Activated T-helper 1 cell treated with anti-CD3 and anti-CD28 coated beads, Interleukin-2, amount 50 U/mL, for 16 hours (primary cell): Measurements from ENCODE around the gene GPX3.

ENCODE experiments used
- DNase-seq, 2 donors: peaks; one replicate each; pipeline ENCODE4 v3.0.0-alpha.2; 2020; ENCODE audit warnings: low read depth in 1 of 2, low spot score in 1 of 2

Gene GPX3

GRCh38 chr5:151056379-151057325, 36.3 kb downstream of the GPX3 start:
- DNase-seq = no peak

GRCh38 chr5:151058301-151058700, 37.9 kb downstream of the GPX3 start:
- no peak for DNase-seq

- DNase-seq = no peak
Measured at GRCh38 chr5:151058891-151059489, 38.6 kb downstream of the GPX3 start.

GRCh38 chr5:151060742-151061141, 40.4 kb downstream of the GPX3 start:
- DNase-seq = no peak

- DNase-seq = no peak
Measured at GRCh38 chr5:151062405-151063141, 42.2 kb downstream of the GPX3 start.

GRCh38 chr5:151063142-151063989, 43.0 kb downstream of the GPX3 start:
- no peak for DNase-seq

- no peak for DNase-seq
Measured at GRCh38 chr5:151064916-151065499, 44.6 kb downstream of the GPX3 start.

- DNase-seq = no peak
Measured at GRCh38 chr5:151065609-151066008, 45.2 kb downstream of the GPX3 start.

GRCh38 chr5:151066920-151067319, 46.5 kb downstream of the GPX3 start:
- no peak for DNase-seq

- no peak for DNase-seq
Measured at GRCh38 chr5:151067632-151068432, 47.4 kb downstream of the GPX3 start.

- DNase-seq = no peak
Measured at GRCh38 chr5:151068433-151069197, 48.2 kb downstream of the GPX3 start.

- no peak for DNase-seq
Measured at GRCh38 chr5:151070449-151070848, 50.1 kb downstream of the GPX3 start.

GRCh38 chr5:151071021-151071420, 50.6 kb downstream of the GPX3 start:
- DNase-seq = no peak

- DNase-seq = no peak
Measured at GRCh38 chr5:151071848-151072629, 51.6 kb downstream of the GPX3 start.

GRCh38 chr5:151072630-151073025, 52.2 kb downstream of the GPX3 start:
- DNase-seq = no peak

- DNase-seq = no peak
Measured at GRCh38 chr5:151073280-151073679, 52.9 kb downstream of the GPX3 start.

GRCh38 chr5:151074557-151074956, 54.2 kb downstream of the GPX3 start:
- DNase-seq = no peak

GRCh38 chr5:151075698-151076331, 55.4 kb downstream of the GPX3 start:
- DNase-seq = no peak
